Left colon (tissue), 2 donors: ENCODE measurements around the gene NME3. TPM values are rescaled to one million over a fixed set of nuclear protein-coding genes. Genes with fewer than 3 reads are reported as not detected.

Experiments used
- ATAC-seq: fragments of 200-7000 bp; cut with Tn5 transposase; one replicate; pipeline ENCODE4 v1.9.1; 2020; ENCODE audit warnings: mild to moderate bottlenecking, moderate library complexity
- DNase-seq, 2 donors: peaks; one replicate each; pipeline ENCODE4 v3.0.0-alpha.2; 2020
- intact Hi-C, 2 donors: fragments of 100-400 bp; cut with DNase I in 1 of 2; cut with micrococcal nuclease in 1 of 2; formaldehyde crosslinking; loops; one replicate each; pipeline versions ENCODE4 v1.11.2 to v1.14.0; 2022; cut with DNase I, micrococcal nuclease
- total RNA-seq, 2 donors: library from RNA; stranded (reverse); fragmentation: NEBNext Ultra II Directional; extraction: Animal tissue kit (Norgen Biotek cat#: 25700); gene quantifications; one replicate each; pipeline ENCODE4 v1.2.1, GENCODE V29; 2021
- donor health status: DM: no; HTN: no; CAD: no.
- donor health status: DM: yes; HTN: yes; CAD: no.

NME3 gene
- total RNA-seq, 2 donors from 2014 or later: 59.5 to 62.9 TPM

- DNase-seq (peak in 1 of 2 donors; percentile 47), ATAC-seq (no peak)
- intact Hi-C loops: no loop called here
Measured at GRCh38 chr16:1773703-1774447, 2.5 kb upstream of the NME3 start.

- DNase-seq: peak; percentile 78 to 88
- intact Hi-C loops: no loop called here
- peak; percentile 66 for ATAC-seq
Measured at GRCh38 chr16:1772908-1773702, 1.8 kb upstream of the NME3 start, which contains the start of gene MRPS34. Gene MRPS34, minus strand, starts transcription at chr16:1773134. Its CDS starts 15 bp downstream, at chr16:1773119.

GRCh38 chr16:1772362-1772907 is 1.1 kb upstream of the NME3 start, which contains the start of gene EME2:
Gene EME2, plus strand, starts transcription at chr16:1772810. Its CDS starts 418 bp downstream, at chr16:1773228.
- ATAC-seq (peak; percentile 36), DNase-seq (peak; percentile 55 to 67)
- intact Hi-C loops: no loop called here

- DNase-seq: no peak
- ATAC-seq: no peak
- intact Hi-C loops: no loop called here
Measured at GRCh38 chr16:1771864-1772361, 570 bp upstream of the NME3 start.

GRCh38 chr16:1770328-1771187 is 785 bp downstream of the NME3 start:
- intact Hi-C loops: no loop called here
- ATAC-seq (peak; percentile 34), DNase-seq (peak; percentile 84 to 85)

- no peak for ATAC-seq
- DNase-seq: peak in 1 of 2 donors; percentile 41
- intact Hi-C loops: no loop called here
Measured at GRCh38 chr16:1769402-1770300, 1.7 kb downstream of the NME3 start.

DNA sequence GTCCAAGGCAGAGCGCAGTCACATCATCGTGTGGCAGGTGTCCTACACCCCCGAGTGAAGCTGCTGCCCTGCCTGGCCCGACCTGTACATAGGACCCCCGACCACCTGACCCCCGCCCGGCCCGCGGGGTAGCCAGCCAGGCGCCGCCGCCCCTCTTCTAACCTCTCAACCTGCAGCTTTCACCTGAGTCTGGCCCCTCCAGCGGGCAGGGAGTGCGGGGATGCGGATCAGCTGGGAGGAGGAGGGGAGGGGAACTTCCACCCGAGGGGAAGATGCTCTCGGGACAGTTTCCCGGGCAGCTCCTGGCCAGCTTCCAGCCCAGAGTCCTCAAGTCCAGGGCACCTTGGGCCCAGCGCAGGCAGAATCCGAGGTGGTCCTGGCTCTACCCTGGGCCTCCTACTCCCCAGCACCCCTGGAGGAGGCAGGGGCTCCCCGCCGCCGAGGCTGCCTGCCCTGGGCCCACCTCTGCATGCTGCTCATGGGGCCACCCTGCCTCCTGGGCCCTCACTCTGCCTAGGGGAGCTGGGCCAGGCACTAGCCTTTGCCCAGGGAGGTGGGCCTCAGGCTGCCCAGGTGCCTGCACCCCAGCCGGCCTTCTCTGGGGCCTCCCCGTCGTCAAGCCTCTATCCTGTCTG is 2.5 kb downstream of the NME3 start:
- intact Hi-C loops: no loop called here
- DNase-seq: no peak
- no peak for ATAC-seq

DNA sequence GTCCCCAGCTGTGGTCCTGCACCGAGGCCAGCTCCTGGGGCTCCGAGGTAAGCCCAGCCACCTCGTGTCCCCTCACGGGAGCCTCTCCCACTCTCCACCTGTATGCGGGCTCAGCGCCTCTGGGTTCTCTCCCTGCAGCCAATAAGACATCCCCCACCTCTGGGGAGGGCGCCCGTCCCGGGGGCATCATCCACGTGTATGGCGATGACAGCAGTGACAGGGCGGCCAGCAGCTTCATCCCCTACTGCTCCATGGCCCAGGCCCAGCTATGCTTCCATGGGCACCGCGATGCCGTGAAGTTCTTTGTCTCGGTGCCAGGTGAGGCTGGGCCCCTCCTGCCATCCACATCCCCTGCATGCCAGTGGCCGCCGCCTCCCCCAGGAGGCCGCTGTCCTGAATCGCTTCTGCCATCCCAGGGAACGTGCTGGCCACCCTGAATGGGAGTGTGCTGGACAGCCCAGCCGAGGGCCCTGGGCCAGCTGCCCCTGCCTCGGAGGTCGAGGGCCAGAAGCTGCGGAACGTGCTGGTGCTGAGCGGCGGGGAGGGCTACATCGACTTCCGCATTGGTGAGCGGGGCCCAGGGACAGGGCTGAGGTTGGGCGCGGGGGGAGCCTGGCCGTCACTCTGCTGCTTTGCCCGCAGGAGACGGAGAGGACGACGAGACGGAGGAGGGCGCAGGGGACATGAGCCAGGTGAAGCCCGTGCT is 3.1 kb downstream of the NME3 start:
- DNase-seq (no peak), ATAC-seq (no peak)
- intact Hi-C loops: no loop called here

DNA sequence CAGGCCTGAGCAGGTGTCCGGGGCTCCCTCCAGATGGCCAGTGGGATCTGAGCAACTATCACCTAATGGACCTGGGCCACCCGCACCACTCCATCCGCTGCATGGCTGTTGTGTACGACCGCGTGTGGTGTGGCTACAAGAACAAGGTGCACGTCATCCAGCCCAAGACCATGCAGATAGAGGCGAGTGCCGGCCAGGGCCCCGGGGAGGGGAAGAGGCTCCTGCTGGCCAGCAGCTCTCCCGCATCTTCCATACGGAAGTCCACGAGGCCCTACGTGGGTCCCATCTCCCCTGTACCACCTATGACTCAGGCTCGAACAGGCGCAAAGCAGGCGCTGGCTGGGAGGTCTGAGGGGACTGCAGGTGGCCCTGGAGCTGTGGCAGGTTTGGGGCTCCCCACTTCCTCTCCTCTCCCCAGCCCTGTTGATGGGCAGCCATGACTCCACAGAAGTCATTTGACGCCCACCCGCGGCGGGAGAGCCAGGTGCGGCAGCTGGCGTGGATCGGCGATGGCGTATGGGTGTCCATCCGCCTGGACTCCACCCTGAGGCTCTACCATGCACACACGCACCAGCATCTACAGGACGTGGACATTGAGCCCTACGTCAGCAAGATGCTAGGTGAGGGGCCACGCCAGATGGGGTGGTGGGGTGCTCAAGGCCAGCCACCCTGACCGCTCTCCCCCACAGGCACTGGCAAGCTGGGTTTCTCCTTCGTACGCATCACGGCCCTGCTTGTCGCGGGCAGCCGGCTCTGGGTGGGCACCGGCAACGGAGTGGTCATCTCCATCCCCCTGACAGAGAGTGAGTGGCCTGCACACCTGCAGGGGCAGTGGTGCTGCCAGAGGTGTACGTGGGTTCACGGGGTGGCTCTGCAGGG is 4.0 kb downstream of the NME3 start:
- intact Hi-C loops: no loop called here
- ATAC-seq (no peak), DNase-seq (no peak)

GRCh38 chr16:1766701-1767100 is 4.6 kb downstream of the NME3 start:
- ATAC-seq: no peak
- intact Hi-C loops: no loop called here
- no peak for DNase-seq

DNA sequence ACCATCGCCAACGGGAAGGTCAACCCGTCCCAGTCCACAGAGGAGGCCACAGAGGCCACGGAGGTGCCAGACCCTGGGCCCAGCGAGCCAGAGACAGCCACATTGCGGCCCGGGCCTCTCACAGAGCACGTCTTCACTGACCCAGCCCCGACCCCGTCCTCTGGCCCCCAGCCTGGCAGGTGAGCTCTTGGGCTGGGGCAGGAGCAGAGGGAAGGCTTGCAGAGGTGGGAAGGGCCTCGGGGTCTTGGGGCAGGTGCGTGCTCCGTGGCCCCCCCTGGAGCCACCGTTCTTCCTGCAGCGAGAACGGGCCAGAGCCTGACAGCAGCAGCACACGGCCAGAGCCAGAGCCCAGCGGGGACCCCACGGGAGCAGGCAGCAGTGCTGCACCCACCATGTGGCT is 5.1 kb downstream of the NME3 start:
- ATAC-seq (no peak), DNase-seq (no peak)
- intact Hi-C loops: no loop called here

- ATAC-seq: no peak
- DNase-seq: no peak
- intact Hi-C loops: no loop called here
Measured at GRCh38 chr16:1765826-1766225, 5.5 kb downstream of the NME3 start.

- DNase-seq (no peak), ATAC-seq (no peak)
- intact Hi-C loops: no loop called here
Measured at GRCh38 chr16:1764971-1765370, 6.4 kb downstream of the NME3 start.

- DNase-seq (no peak), ATAC-seq (peak; percentile 19)
- intact Hi-C loops: no loop called here
Measured at GRCh38 chr16:1763521-1764511, 7.5 kb downstream of the NME3 start.
